Endodermal cell (in vitro differentiated cells): ENCODE results near the gene ARHGAP10. TPM values are rescaled to one million over a fixed set of nuclear protein-coding genes. Genes with fewer than 3 reads are reported as not detected.
A peak's percentile ranks its signal among the peaks of the same experiment; 100 is the strongest.

Source experiments
- DNase-seq: peaks from one replicate; pipeline ENCODE4 v3.0.0-alpha.2; 2017
- H3K27ac ChIP-seq: 2 replicates; pipeline ENCODE4 v1.5.1; 2013; ENCODE audit warnings: mild to moderate bottlenecking, low read depth, low read length, moderate library complexity
- H3K27me3 ChIP-seq: 2 replicates; pipeline ENCODE4 v1.6.1; 2013; ENCODE audit warnings: mild to moderate bottlenecking, low read length, moderate library complexity; ENCODE audit not compliant: insufficient read depth, control insufficient read depth, poor library complexity, severe bottlenecking
- H3K36me3 ChIP-seq: 2 replicates; pipeline ENCODE4 v1.7.0; 2013; ENCODE audit warnings: mild to moderate bottlenecking, low read length, moderate library complexity; ENCODE audit not compliant: control insufficient read depth, insufficient read depth
- H3K4me1 ChIP-seq: one replicate; pipeline ENCODE4 v1.7.0; 2013; ENCODE audit warnings: low read length; ENCODE audit not compliant: control insufficient read depth, insufficient read depth
- H3K4me3 ChIP-seq: 2 replicates; pipeline ENCODE4 v1.5.1; 2013; ENCODE audit warnings: mild to moderate bottlenecking, low read length, moderate library complexity
- H3K9ac ChIP-seq: 2 replicates; pipeline ENCODE4 v1.6.1; 2013; ENCODE audit warnings: mild to moderate bottlenecking, low read length, moderate library complexity; ENCODE audit not compliant: poor library complexity, severe bottlenecking; ENCODE audit errors: extremely low read depth
- H3K9me3 ChIP-seq: 2 replicates; pipeline ENCODE4 v1.6.1; 2013; ENCODE audit warnings: mild to moderate bottlenecking, low read length, moderate library complexity; ENCODE audit not compliant: control insufficient read depth
- H3K27ac Mint-ChIP-seq: 2 replicates; pipeline ENCODE4 v1.8.0; 2020; ENCODE audit warnings: mixed read lengths
- H3K27me3 Mint-ChIP-seq: 2 replicates; pipeline ENCODE4 v1.8.0; 2021; ENCODE audit warnings: mild to moderate bottlenecking, mixed read lengths; ENCODE audit not compliant: insufficient read depth
- H3K36me3 Mint-ChIP-seq: 2 replicates; pipeline ENCODE4 v1.8.0; 2020; ENCODE audit warnings: low read depth, mixed read lengths
- H3K4me1 Mint-ChIP-seq: 2 replicates; pipeline ENCODE4 v1.8.0; 2020; ENCODE audit warnings: mixed read lengths
- H3K4me3 Mint-ChIP-seq: 2 replicates; pipeline ENCODE4 v1.8.0; 2020; ENCODE audit warnings: mild to moderate bottlenecking, moderate library complexity, mixed read lengths
- H3K9me3 Mint-ChIP-seq: 2 replicates; pipeline ENCODE4 v1.8.0; 2020; ENCODE audit warnings: mild to moderate bottlenecking, mixed read lengths
- WGBS, 2 experiments: methylation state at CpG; one replicate each; pipeline versions ENCODE4 v1.1.5 to v1.1.7; 2013; ENCODE audit warnings: missing lambda C conversion rate in 2 of 2, mixed read lengths in 1 of 2; ENCODE audit not compliant: insufficient coverage in 1 of 2, insufficient read length in 1 of 2; 5-methylcytosine and 5-hydroxymethylcytosine counted together
- total RNA-seq, 2 donors: library from RNA; stranded (reverse); fragmentation: NEBNext Ultra II Directional in 1 of 2; extraction: Animal tissue kit (Norgen Biotek cat#: 25700) in 1 of 2; gene quantifications; 2 replicates in 1 of 2; 3 replicates in 1 of 2; pipeline ENCODE4 v1.2.1, GENCODE V29; 2021
- TF ChIP-seq, protein P1 (sequence below): fragments of 200-600 bp; sonication (generic); conservative IDR thresholded peaks from 2 replicates; pipeline ENCODE4 v1.5.0; 2021; ENCODE audit warnings: antibody characterized with exemption, mild to moderate bottlenecking

ARHGAP10 gene
- total RNA-seq, 2 donors from 2014 or later, result 9.1 to 11.8 TPM

DNA sequence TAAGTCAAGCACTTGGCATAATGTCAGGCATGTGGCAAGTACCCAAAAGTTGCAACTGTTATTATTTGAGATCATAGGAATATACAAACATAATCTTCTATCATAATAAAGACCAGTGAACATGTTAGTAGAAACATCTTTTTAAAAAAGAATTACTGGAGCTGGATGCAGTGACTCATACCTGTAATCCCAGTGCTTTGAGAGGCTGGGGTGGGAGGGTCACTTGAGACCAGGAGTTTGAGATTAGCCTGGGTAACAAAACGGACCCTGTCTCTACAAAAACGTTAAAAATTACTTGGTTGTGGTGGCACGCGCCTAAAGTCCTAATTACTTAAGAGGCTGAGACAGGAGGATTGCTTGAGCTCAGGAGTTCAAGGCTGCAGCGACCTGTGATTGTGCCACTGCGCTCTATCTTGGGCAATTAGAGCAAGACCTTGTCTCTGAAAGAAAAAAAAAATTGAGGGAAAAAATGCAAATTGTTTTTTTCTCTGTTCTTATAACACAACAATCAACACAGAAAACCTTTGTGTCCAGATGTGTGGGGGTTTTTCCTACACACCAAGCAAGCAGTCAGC is 284.3 kb downstream of the ARHGAP10 start:
- Mint-ChIP-seq H3K9me3 (no peaks in the 10 kb centered on the region), H3K27me3 (no peaks in the 10 kb centered on the region), H3K4me3 (no peak overlapping the region), H3K27ac (no peak overlapping the region), H3K36me3 (no peaks in the 10 kb centered on the region), H3K4me1 (peaks cover 14% of the 10 kb centered on the region)
- H3K9ac ChIP-seq, result no peak overlapping the region
- WGBS, 2 experiments, result 79 to 87% methylated on average over 4 to 6 of the region's 6 CpGs
- no peak for DNase-seq
- H3K4me3 ChIP-seq, result no peak overlapping the region
- no peaks in the 10 kb centered on the region for H3K27me3 ChIP-seq
- TF ChIP-seq, protein P1, sequence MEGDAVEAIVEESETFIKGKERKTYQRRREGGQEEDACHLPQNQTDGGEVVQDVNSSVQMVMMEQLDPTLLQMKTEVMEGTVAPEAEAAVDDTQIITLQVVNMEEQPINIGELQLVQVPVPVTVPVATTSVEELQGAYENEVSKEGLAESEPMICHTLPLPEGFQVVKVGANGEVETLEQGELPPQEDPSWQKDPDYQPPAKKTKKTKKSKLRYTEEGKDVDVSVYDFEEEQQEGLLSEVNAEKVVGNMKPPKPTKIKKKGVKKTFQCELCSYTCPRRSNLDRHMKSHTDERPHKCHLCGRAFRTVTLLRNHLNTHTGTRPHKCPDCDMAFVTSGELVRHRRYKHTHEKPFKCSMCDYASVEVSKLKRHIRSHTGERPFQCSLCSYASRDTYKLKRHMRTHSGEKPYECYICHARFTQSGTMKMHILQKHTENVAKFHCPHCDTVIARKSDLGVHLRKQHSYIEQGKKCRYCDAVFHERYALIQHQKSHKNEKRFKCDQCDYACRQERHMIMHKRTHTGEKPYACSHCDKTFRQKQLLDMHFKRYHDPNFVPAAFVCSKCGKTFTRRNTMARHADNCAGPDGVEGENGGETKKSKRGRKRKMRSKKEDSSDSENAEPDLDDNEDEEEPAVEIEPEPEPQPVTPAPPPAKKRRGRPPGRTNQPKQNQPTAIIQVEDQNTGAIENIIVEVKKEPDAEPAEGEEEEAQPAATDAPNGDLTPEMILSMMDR, result no peak
- H3K36me3 ChIP-seq, result no peaks in the 10 kb centered on the region
- no peaks in the 10 kb centered on the region for H3K9me3 ChIP-seq
- no peak overlapping the region for H3K27ac ChIP-seq
- peaks cover 2% of the 10 kb centered on the region for H3K4me1 ChIP-seq

DNA sequence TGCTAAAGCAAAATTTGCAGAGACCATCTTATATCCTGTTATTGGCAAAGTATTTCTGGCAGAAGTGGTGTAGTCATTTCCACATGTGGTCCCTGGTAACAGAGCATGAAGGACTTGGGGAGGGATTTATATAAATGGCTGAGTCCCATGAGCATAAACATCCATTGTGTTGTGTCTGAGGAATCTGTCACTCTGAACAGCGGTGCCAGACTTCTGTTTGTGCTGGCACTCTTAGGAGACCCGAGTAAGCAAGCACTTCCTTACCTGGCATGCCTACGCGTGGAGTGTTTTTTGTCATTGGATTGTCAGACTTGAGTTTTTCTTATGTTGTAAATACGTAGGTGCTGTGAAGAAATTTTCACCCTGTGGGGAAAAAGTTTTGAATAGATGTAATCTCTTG is 285.9 kb downstream of the ARHGAP10 start:
- no peak for DNase-seq
- Histone ChIP-seq H3K27ac (no peak overlapping the region), H3K9ac (no peak overlapping the region), H3K36me3 (no peaks in the 10 kb centered on the region), H3K4me3 (no peak overlapping the region), H3K27me3 (no peaks in the 10 kb centered on the region), H3K4me1 (peaks cover 2% of the 10 kb centered on the region), H3K9me3 (no peaks in the 10 kb centered on the region)
- TF ChIP-seq, protein P1, result no peak
- H3K9me3 Mint-ChIP-seq, result no peaks in the 10 kb centered on the region
- H3K4me1 Mint-ChIP-seq, result peaks cover 14% of the 10 kb centered on the region
- no peaks in the 10 kb centered on the region for H3K36me3 Mint-ChIP-seq
- 93 to 96% methylated on average over 4 to 5 of the region's 5 CpGs for WGBS, 2 experiments
- H3K27me3 Mint-ChIP-seq, result no peaks in the 10 kb centered on the region
- no peak overlapping the region for H3K4me3 Mint-ChIP-seq
- peak overlapping the region; percentile 20 for H3K27ac Mint-ChIP-seq

DNA sequence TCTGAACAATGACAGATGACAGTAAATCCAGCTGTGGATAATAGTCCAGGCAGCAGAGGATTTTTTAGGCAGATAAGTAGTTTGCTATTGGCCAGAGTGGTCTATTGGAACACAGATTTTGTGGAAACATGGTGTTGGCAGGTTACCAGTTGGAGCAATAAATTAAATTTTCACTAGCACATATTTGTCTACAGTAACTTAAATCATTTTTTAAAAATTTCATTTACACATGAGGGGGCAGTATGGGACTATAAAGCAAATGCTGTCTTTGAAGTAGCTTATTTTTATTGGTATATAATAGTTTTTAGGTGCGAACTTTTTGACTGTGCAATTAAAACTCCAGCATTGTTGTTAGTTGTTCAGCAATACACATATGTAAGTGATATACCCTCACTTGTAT is 289.8 kb downstream of the ARHGAP10 start:
- no peaks in the 10 kb centered on the region for H3K36me3 ChIP-seq
- Mint-ChIP-seq H3K27me3 (no peaks in the 10 kb centered on the region), H3K4me3 (no peak overlapping the region), H3K9me3 (no peaks in the 10 kb centered on the region), H3K36me3 (no peaks in the 10 kb centered on the region), H3K4me1 (peaks cover 21% of the 10 kb centered on the region), H3K27ac (no peak overlapping the region)
- no peak overlapping the region for H3K9ac ChIP-seq
- no peaks in the 10 kb centered on the region for H3K9me3 ChIP-seq
- TF ChIP-seq, protein P1, result no peak
- H3K4me1 ChIP-seq, result peaks cover 2% of the 10 kb centered on the region
- no peak overlapping the region for H3K27ac ChIP-seq
- no peak for DNase-seq
- WGBS, 2 experiments, result 100% methylated on average over 1 of the region's 1 CpG; no CpG with 5 or more reads in 1 of the 2 experiments
- no peak overlapping the region for H3K4me3 ChIP-seq
- H3K27me3 ChIP-seq, result no peaks in the 10 kb centered on the region
